ENCODE measurements around the gene IPPK. TPM values are rescaled to one million over a fixed set of nuclear protein-coding genes. Genes with fewer than 3 reads are reported as not detected.

IPPK gene
- polyA plus RNA-seq, 1 donor from 2014 or later: 5.2 TPM

DNA sequence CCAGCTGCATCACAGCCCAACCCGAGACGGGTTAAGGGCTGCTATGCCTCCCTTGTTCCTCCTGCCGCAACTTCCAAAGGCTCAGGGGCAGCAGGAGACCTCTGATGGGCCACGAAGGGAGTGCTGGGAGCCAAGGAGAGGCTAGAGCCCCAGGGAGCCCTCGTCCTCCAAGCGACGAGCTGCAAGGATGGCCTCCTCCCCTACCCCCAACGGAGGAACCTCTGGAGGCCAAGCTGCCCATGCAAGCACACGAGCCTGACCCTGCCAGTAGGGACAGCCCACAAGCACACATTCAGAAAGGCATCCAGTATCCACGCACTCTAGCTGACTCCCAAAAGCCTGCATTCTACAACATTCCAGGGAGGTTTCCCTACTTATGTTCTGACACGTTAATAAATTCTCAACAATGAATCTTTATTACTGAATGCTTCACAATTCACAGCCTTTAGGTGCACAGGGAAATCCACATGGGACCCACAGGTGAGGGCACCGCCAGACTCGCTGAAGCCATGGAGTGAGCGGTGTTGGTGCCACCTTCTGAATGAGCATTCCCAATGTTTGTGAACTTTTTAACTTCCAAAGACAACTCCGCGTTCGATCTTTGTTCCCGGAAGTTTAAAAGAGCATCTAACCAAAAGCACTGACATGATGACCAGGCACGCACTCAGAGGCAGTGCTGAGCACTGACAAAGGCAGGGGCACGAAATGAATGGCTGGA lies 28.7 kb downstream of the IPPK start:
- Mint-ChIP-seq H3K36me3 (peaks cover 28% of the 10 kb centered on the region), H3K9me3 (peaks cover 0 to 14% (median 3%) of the 10 kb centered on the region in 3 donors), H3K4me1 (peaks cover 0 to 2% (median 0%) of the 10 kb centered on the region in 3 donors), H3K27ac (peak overlapping the region in 1 of 3 donors; percentile 62), H3K4me3 (no peak overlapping the region), H3K27me3 (no peaks in the 10 kb centered on the region)

DNA sequence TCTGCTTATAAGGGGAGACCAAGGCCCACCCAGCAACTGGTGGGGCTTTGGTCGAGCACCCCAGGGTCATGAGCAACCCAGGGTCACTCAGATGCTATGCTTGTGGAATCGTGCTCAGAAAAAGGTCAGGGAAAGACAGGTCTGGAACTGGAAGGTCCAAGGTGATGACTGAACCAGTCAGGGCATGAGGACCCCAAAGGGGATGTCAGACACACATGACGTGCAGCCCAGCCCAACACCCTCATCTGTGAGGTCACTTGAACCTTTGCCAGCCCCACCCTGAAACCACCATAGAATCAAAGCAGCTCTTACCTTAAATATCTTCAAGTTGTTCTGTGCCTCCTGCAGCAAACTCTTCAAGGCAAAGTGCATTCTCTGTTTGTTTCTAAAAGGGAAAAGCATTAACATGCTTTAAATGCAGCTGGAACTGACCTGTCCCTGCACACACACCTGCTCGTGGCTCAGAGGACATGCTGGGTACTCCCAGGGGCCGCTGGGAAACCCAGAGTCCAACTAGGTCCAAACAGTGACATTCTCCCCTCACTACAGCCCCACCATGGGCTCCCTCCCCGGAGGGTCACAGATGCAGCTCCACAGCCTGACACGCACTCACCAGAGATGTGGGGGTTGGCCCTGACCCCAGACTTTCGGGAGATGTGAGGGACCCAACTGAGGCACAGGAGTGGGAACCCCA lies 29.4 kb downstream of the IPPK start:
- peaks cover 21% of the 10 kb centered on the region for H3K36me3 Mint-ChIP-seq
- H3K4me1 Mint-ChIP-seq: no peaks in the 10 kb centered on the region
- H3K27me3 Mint-ChIP-seq: no peaks in the 10 kb centered on the region
- H3K4me3 Mint-ChIP-seq: no peak overlapping the region
- peak overlapping the region in 1 of 3 donors; percentile 62 for H3K27ac Mint-ChIP-seq
- peaks cover 0 to 7% (median 0%) of the 10 kb centered on the region in 3 donors for H3K9me3 Mint-ChIP-seq

GRCh38 chr9:92639791-92640271 lies 30.1 kb downstream of the IPPK start:
- Mint-ChIP-seq H3K27ac (no peak overlapping the region), H3K4me1 (no peaks in the 10 kb centered on the region), H3K9me3 (peaks cover 0 to 2% (median 0%) of the 10 kb centered on the region in 3 donors), H3K36me3 (peaks cover 14% of the 10 kb centered on the region), H3K4me3 (no peak overlapping the region), H3K27me3 (no peaks in the 10 kb centered on the region)

GRCh38 chr9:92639124-92639523 lies 30.8 kb downstream of the IPPK start:
- Mint-ChIP-seq H3K9me3 (no peaks in the 10 kb centered on the region), H3K27ac (no peak overlapping the region), H3K27me3 (no peaks in the 10 kb centered on the region), H3K4me3 (no peak overlapping the region), H3K4me1 (peaks cover 0 to 3% (median 0%) of the 10 kb centered on the region in 3 donors), H3K36me3 (peaks cover 13% of the 10 kb centered on the region)

GRCh38 chr9:92638621-92639101 lies 31.3 kb downstream of the IPPK start:
- H3K27me3 Mint-ChIP-seq: no peaks in the 10 kb centered on the region
- H3K4me1 Mint-ChIP-seq: peaks cover 0 to 3% (median 0%) of the 10 kb centered on the region in 3 donors
- H3K4me3 Mint-ChIP-seq: peak overlapping the region in 1 of 4 donors; percentile 51
- no peaks in the 10 kb centered on the region for H3K9me3 Mint-ChIP-seq
- H3K27ac Mint-ChIP-seq: peak overlapping the region in 1 of 3 donors; percentile 87
- H3K36me3 Mint-ChIP-seq: peaks cover 13% of the 10 kb centered on the region

DNA sequence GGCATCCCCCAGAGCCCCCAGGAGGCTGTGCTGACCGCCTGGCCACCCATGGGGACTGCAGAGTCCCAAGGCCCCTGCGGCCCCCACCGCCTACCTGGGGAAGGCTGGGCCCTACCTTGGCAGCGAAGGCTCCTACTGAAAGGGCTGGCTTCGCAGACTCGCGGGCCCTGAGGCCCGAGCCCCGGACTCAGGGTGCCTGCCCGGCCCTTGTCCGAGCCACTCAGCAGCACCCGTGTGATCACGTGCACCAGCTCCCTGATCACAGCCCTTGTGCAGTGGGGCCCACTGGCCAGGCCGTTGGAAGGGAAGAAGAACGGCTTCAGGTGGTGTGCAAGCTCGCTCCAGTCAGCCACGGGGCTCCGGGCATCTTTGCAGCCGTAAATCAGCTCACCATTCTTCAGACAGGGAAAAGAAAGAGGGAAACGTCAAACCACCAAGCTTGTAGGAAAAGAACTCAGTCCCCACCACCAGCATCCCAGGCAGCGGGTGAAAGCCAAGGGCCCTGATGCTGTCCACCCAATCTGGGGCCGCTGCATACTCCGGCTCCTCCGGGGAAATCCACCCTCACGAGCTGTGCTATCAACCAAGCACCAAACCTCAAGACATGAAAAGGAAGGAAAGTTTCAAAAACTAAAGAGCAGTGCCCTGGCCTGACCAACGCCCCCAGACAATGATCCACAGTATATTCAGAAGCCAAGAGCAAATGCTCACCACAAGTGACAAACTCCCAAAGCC lies 31.9 kb downstream of the IPPK start:
- H3K27ac Mint-ChIP-seq: peak overlapping the region in 1 of 3 donors; percentile 87
- peak overlapping the region in 1 of 4 donors; percentile 51 for H3K4me3 Mint-ChIP-seq
- H3K9me3 Mint-ChIP-seq: no peaks in the 10 kb centered on the region
- no peaks in the 10 kb centered on the region for H3K27me3 Mint-ChIP-seq
- peaks cover 13% of the 10 kb centered on the region for H3K36me3 Mint-ChIP-seq
- H3K4me1 Mint-ChIP-seq: peaks cover 0 to 3% (median 0%) of the 10 kb centered on the region in 3 donors

DNA sequence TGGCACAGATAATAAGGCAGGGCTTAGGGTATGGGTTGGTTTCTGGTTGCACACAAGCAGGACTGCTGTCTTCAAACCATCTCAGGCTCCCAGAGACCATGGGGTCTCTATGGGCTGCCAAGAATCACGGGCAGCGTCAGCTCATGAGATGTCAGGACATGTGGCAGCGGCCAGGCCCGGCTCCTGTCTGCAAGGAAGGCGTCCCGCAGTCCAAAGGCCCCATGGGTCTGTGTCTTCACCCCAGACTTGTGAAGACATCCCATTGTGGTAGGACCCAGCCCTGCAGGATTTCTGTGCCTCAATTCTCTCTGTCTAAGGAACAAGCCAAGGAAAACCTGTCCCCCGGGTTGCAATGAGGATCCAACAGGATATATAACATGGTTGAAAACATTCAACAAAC lies 32.6 kb downstream of the IPPK start:
- H3K36me3 Mint-ChIP-seq: peaks cover 13% of the 10 kb centered on the region
- H3K9me3 Mint-ChIP-seq: no peaks in the 10 kb centered on the region
- H3K27me3 Mint-ChIP-seq: no peaks in the 10 kb centered on the region
- no peak overlapping the region for H3K4me3 Mint-ChIP-seq
- peaks cover 0 to 3% (median 0%) of the 10 kb centered on the region in 3 donors for H3K4me1 Mint-ChIP-seq
- H3K27ac Mint-ChIP-seq: no peak overlapping the region

DNA sequence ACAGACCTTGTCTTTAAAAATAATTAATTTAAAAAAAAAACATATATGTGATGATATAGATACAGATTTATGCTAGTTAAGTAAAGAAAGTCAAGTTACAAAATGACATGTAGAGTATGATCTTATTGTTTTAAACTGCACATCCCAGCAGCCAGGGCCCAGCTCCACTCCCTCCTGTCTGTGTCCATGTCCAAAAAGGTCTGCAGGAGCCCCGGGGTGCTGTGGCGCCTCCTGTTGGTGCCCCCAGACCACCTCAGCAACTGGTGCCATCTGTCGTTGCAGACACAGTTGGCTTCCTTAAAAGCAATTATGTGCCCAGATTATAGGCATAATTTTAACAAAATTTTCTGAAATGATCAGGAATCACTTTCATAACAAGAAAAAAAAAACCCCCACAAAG lies 33.3 kb downstream of the IPPK start:
- Mint-ChIP-seq H3K4me1 (peaks cover 0 to 3% (median 0%) of the 10 kb centered on the region in 3 donors), H3K36me3 (peaks cover 9% of the 10 kb centered on the region), H3K9me3 (no peaks in the 10 kb centered on the region), H3K4me3 (no peak overlapping the region), H3K27me3 (no peaks in the 10 kb centered on the region), H3K27ac (no peak overlapping the region)

DNA sequence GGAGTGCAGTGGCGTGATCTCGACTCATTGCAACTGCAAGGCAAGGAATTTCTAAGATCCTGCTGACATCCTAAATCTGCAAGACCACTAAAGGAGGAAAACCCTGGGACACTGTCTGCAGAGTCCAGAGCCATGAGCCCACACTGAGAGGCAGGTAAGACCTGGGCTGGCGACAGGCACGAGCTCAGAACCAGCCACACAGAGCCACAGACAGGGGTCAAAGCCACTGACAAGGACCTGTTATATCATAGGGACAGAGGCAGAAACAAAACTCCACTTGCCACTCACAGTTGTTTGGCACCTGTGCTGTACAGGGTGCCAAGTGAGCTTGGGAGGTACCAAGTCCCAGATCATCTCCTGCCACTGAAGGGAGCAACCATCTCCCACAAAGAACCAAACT lies 34.2 kb downstream of the IPPK start:
- Mint-ChIP-seq H3K4me3 (no peak overlapping the region), H3K27me3 (no peaks in the 10 kb centered on the region), H3K36me3 (peaks cover 8% of the 10 kb centered on the region), H3K27ac (peak overlapping the region in 1 of 3 donors; percentile 46), H3K4me1 (peaks cover 0 to 3% (median 0%) of the 10 kb centered on the region in 3 donors), H3K9me3 (no peaks in the 10 kb centered on the region)

DNA sequence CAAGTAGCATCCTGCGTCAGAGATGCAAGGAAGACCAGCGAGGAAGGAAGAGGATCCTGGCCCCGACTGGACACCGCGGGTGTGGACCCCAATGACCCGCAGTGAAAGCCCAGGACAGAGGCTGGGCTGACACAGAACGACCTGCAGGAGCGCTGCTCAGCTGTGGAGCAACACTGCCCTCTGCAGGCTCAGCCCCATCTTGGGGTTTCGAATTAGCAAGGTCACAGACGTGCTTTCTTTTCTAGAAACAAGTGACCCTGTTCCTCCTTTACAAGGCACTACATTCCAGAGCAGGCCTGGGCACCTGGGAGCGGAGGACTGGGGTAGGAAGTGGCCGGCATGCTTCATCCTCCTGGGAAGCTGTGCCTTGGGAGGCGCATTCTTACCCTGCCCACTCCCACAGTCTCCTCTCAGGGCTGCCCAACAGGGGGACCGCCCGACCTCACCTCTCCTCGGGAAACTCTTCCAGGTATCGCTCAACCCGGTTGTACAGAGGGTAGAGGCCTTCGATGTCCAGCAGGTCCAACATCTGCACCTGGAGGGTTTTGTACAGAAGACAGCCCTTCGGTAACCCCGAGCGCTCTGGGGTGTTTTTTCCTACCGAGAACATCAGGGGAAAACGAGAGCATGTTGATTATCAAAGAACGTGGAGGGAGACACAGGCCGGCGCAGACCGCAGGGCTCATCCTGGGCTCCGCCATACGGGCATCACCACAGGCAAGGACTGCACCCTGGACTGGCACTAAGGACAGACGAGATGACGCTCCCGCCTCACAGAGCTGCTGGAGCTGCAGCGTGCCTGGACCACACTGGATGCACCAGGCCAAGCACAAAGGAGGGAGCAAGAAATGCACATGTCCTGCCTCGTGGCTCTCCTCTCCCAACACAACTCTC lies 35.0 kb downstream of the IPPK start:
- H3K4me1 Mint-ChIP-seq: peaks cover 0 to 3% (median 0%) of the 10 kb centered on the region in 3 donors
- peaks cover 11% of the 10 kb centered on the region for H3K36me3 Mint-ChIP-seq
- no peaks in the 10 kb centered on the region for H3K9me3 Mint-ChIP-seq
- no peaks in the 10 kb centered on the region for H3K27me3 Mint-ChIP-seq
- H3K27ac Mint-ChIP-seq: no peak overlapping the region
- no peak overlapping the region for H3K4me3 Mint-ChIP-seq

DNA sequence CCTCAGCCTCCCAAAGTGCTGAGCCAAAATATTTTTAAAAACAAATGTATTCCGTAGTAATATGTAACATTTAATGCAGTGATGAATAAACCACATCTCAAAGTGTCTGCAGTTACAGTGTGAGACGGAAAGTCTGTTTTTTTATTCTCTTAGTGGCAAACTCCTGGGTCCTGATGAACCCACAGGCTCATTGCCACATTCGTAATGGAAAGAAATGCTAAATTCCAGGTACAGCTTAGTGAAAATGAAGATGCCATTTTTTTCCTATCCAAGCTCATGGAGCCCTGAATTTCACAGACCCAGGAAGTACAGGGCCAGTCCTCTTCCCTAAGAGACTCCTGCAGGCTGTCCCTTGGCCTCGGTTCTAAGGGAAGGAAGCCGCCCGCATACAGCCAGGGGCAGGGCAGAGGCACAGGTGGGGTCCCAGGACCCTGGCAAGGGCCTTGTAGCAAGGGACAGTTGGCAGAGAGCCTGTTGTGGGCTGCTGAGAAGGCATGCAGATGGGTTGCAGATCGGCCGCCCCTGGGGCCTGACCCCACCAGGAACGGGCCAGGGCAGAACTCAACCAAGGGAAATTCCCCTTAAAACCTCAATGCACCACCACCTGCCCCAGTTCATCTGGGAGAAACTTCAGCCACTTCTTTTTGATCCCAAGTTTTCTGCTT lies 36.2 kb downstream of the IPPK start:
- Mint-ChIP-seq H3K4me1 (peaks cover 0 to 3% (median 0%) of the 10 kb centered on the region in 3 donors), H3K9me3 (peaks cover 0 to 2% (median 0%) of the 10 kb centered on the region in 3 donors), H3K27me3 (no peaks in the 10 kb centered on the region), H3K4me3 (no peak overlapping the region), H3K27ac (no peak overlapping the region), H3K36me3 (peaks cover 16% of the 10 kb centered on the region)

DNA sequence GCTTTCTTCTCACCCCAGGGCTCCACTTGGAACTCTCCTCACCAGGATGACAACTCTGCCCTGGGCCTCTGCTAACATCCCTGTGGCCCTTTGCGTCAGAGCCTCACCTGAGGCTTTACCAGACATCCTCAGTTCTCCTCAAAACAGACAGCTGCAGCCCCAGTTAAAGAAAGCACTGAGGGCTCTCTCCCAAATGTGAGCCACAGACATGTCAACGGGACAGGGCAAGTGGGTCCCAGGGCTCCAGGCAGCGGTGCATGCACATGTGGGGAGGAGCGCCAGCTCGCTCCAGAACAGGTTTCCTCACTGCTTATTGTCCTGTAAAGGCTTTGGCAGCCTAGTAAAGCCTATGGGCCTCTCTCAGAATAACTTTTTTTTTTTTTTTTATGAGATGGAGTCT lies 37.3 kb downstream of the IPPK start:
- Mint-ChIP-seq H3K36me3 (peaks cover 12% of the 10 kb centered on the region), H3K27ac (no peak overlapping the region), H3K9me3 (peaks cover 0 to 2% (median 0%) of the 10 kb centered on the region in 3 donors), H3K4me1 (peaks cover 0 to 3% (median 2%) of the 10 kb centered on the region in 3 donors), H3K27me3 (no peaks in the 10 kb centered on the region), H3K4me3 (peak overlapping the region in 1 of 4 donors; percentile 68)

DNA sequence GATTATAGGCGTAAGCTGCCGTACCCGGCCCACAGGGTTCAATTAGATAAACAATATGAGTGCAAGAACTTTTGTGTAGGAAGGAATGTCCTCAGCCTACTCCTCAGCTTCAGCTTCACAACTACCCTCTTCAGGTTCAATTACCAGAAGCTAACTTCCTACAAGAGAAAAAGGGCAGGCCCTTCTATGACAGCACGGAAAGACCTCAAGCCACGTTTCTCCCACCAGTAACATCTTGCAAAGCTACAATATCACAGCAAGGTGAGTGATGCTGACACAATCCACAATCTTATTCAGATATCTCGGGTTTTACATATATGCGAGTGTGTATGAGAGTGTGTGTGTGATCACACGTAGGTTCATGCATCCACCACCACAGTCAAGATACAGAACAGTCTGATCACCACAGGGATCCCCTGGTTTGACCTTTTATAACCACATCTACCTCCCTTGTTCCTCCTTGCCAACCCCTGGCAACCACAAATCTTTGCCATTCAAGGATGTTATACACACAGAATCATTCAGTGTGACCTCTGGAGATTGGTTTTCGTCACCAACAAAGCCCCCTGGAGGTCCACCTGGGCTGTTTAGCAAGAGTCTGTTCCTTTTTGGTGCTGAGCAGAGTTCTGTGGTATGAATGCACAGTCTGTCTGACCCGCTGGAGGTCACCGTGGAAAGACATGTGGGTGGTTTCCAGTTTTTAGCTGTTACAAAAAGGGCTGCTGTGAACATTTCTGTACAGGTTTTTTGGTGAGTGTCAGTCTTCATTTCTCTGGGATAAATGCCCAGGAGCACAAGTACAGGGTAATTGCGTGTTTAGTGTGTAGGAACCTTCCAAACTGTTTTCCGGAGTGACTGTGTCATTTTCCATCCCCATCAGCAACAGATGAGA lies 38.2 kb downstream of the IPPK start:
- Mint-ChIP-seq H3K27ac (no peak overlapping the region), H3K9me3 (peaks cover 0 to 2% (median 0%) of the 10 kb centered on the region in 3 donors), H3K36me3 (peaks cover 10% of the 10 kb centered on the region), H3K27me3 (no peaks in the 10 kb centered on the region), H3K4me1 (peaks cover 0 to 3% (median 2%) of the 10 kb centered on the region in 3 donors), H3K4me3 (no peak overlapping the region)

Measured in IgD-negative memory B cell (primary cell).